HG03432 (cell line): ENCODE data around the gene PCBP3.
"Not testable (repeated sequence)": the region's sequence is repeated elsewhere in the genome, so short reads cannot be mapped to it uniquely, and the experiment has no call there.

Experiments
- ATAC-seq: cut with Tn5 transposase; IDR thresholded peaks from one replicate; pipeline ENCODE4 v1.9.1; 2021; ENCODE audit warnings: mild to moderate bottlenecking, moderate library complexity; ENCODE audit not compliant: unreplicated experiment

The PCBP3 gene

GRCh38 chr21:45823100-45823681 is 179.7 kb downstream of the PCBP3 start:
- no peak for ATAC-seq

DNA sequence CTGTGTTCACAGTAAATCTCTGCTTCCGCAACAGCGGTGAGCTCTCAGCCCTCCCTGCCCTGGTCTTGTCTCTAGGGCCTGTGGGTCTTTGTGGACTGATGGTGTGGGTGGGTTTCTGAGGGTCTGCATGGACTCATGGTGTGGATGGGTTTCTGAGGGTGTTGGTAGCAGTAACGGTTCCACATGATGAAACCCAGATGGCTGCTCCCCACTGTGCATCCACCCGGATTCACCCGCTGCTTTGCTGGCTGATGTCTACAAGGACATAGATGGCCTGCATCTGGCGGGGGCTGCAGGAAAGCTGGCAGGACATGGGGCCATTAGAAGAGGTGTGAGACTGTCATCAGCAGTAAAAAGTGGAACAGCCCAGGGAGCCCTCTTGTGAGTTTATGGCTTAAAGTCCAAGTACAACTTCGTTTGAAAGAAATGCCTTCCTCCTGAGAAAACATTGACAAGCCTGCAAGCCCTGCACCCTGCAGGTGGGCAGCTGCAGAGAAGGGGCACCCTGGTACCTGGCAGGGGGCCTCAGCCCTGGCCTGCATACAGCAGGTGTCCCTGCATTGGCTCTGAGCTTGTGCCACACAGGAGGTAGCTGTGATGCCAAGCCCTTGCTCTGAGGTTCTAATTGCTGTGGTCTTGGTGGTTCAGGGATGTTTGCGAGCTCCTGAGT is 181.2 kb downstream of the PCBP3 start:
- ATAC-seq, result no peak

- no peak for ATAC-seq
Observed at GRCh38 chr21:45825219-45825618, 181.7 kb downstream of the PCBP3 start.

DNA sequence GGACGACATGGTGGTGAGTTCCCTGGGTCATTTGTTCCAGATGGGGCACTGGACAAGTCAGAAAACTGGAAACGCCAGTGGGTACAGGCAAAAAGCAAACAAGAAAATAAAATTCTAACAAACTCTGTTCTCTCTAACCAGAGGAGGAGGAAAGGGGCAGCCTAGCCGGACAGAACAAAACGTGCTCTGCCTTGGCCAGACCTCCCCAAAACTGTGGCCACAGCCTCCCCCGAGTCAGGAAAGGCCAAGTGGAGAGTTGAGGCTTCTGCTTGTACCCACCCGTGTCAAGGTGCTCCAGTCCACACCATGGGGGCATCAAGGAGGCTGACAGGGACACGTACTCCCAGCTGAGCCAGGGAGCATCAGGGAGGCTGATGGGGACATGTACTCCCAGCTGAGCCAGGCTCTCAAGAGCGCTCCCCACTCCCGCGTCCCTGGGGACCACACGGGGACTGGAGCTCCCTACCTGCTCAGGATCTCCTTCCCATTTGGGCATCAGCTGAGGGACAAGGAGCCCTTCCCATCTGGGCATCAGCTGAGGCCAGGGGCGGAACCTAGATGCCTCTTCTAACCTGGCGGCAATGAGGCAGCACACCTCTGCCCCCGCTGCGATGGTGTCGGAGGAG is 183.3 kb downstream of the PCBP3 start:
- no peak for ATAC-seq

DNA sequence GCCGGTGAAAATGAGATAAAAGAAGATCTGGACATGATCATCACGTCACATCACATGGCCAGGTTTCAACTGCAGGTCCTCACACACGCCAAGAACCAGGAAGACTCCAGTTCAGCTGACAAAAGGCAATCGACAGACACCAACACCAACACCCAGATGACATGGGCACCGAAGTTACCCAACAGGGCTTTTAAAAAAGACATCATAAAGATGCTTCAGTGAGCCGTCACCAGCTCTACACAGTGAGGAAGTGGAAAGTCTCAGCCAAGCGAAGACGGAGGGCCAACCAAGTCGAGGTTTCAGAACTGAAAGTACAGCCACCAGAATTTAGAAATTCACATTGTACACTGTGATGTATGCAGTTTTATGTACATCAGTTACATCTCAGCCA is 183.8 kb downstream of the PCBP3 start:
- no peak for ATAC-seq

GRCh38 chr21:45827881-45828579 is 184.5 kb downstream of the PCBP3 start:
- no peak for ATAC-seq

- ATAC-seq, result no peak
Observed at GRCh38 chr21:45828580-45829570, 185.3 kb downstream of the PCBP3 start.

GRCh38 chr21:45829668-45830067 is 186.1 kb downstream of the PCBP3 start:
- ATAC-seq, result no peak

DNA sequence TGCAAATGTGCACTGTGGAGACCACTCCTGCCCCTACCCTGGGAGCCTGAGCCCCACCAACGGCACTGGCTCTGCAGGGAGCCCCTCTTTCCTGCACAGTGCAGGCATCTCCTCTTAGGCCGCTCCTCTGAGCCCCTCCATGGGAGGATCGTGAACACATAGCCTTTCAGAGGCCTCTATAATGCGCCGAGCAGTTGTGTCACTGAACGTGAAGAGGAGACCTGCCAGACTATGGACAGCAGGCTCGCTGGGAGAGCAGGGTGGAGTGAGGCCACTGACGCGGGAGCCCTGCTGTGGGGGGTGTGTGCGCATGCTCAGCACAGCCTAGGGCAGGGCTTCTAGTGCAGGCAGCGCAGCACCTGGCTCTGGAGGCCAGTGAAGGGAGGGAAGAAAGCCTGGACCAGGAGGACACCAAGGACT is 186.7 kb downstream of the PCBP3 start:
- no peak for ATAC-seq

GRCh38 chr21:45830720-45831366 is 187.3 kb downstream of the PCBP3 start:
- no peak for ATAC-seq

- ATAC-seq, result no peak
Observed at GRCh38 chr21:45831991-45832740, 188.6 kb downstream of the PCBP3 start.

DNA sequence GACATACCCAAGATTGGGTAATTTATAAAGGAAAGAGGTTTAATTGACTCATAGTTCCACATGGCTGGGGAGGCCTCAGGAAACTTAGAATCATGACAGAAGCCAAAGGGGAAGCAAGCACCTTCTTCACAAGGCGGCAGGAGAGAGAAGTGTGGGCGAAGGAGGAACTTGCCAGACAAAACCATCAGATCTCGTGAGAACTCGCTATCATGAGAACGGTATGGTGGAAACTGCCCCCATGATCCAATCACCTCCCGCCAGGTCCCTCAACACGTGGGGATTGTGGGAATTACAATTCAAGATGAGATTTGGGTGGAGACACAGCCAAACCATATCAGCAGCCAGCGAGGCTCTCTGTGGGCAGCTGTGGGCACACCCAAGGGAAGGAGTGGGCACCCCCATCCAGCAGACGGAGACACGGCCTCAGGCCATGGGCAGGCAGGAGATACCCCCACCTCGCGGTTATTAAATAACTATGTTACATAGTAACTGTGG is 189.3 kb downstream of the PCBP3 start:
- ATAC-seq, result not testable (repeated sequence)

DNA sequence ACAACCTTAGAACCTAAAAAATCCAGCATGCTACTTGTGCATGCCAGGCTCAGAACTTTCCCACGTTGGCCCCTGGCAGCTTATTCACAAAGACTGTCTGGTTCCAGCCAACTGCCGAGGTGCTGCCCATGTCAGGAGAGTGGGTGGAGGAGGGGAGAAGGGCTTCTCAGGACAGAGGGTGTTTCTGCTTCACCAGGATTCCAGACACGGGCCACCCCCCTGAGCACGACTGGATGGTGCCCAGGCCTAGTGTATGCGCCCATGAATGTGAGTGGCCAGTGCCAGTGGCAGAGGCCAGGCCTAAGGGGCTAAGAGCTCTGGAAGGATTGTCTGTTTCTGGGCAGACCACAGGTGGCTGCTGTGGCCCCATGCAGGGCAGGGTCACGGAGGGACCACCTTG is 189.9 kb downstream of the PCBP3 start:
- ATAC-seq, result no peak

- ATAC-seq, result no peak
Observed at GRCh38 chr21:45834026-45834715, 190.6 kb downstream of the PCBP3 start.

- no peak for ATAC-seq
Observed at GRCh38 chr21:45834821-45835293, 191.3 kb downstream of the PCBP3 start.

GRCh38 chr21:45835301-45836267 is 192.1 kb downstream of the PCBP3 start:
- no peak for ATAC-seq

DNA sequence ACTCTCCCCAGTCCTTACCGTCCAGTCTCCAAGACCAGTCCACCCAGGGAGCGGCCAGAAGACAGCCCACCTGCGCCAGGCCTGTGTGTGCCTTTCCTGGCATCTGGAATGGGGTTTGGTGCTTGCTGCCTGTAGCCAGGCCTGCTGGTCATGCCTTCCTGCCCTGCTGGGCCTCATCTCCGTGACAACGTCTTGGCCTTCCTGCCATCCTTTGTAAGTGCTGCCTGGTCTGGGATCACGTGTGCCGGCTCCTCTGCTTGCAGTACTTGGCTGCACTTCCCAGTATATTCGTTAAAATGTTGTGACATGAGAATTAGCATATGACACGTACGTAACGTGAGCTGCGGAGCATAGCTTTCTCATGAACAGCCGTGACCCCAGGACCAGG is 192.7 kb downstream of the PCBP3 start:
- no peak for ATAC-seq
